GM20000 (cell line): Measurements from ENCODE around the gene SLC3A2.

Experiments used
- DNase-seq: peaks from one replicate; pipeline ENCODE4 v3.0.0; 2012; ENCODE audit warnings: low spot score
- TF ChIP-seq, protein P1 (sequence below): IDR thresholded peaks from 2 replicates; pipeline ENCODE4 v1.5.1; 2012; ENCODE audit warnings: mild to moderate bottlenecking, control low read depth; ENCODE audit errors: extremely low read depth, missing control alignments

Gene SLC3A2

DNA sequence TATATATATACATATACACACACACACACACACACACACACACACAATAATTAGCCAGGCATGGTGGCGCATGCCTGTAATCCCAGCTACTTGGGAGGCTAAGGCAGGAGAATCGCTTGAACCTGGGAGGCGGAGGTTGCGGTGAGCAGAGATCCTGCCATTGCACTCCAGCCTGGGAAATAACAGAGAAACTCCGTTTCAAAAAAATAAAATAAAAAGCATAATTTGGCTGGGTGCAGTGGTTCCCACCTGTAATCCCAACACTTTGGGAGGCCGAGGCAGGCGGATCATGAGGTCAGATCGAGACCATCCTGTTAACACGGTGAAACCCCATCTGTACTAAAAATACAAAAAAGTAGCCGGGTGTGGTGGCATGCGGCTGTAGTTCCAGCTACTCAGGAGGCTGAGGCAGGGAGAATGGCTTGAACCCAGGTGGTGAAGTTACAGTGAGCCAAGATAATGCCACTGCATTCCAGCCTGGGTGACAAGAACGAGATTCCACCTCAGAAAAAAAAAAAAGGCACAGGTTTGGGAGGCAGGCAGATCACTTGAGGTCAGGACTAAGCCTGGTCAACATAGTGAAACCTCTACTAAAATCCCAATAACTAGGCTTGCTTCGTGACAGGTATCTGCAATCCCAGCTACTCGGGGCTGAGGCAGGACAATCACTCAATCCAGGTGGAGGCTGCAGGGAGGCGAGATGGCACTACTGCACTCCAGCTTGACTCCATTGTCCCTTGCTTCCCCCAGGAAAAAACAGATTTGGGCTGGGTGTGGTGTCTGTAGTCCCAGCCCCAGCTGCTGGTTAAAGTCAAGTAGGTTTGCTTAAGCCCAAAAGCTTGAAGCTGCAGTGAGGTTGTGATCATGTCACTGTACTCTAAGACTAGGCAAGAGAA, 29.5 kb upstream of the SLC3A2 start:
- no peak for DNase-seq
- TF ChIP-seq, protein P1, sequence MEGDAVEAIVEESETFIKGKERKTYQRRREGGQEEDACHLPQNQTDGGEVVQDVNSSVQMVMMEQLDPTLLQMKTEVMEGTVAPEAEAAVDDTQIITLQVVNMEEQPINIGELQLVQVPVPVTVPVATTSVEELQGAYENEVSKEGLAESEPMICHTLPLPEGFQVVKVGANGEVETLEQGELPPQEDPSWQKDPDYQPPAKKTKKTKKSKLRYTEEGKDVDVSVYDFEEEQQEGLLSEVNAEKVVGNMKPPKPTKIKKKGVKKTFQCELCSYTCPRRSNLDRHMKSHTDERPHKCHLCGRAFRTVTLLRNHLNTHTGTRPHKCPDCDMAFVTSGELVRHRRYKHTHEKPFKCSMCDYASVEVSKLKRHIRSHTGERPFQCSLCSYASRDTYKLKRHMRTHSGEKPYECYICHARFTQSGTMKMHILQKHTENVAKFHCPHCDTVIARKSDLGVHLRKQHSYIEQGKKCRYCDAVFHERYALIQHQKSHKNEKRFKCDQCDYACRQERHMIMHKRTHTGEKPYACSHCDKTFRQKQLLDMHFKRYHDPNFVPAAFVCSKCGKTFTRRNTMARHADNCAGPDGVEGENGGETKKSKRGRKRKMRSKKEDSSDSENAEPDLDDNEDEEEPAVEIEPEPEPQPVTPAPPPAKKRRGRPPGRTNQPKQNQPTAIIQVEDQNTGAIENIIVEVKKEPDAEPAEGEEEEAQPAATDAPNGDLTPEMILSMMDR: no peak

DNA sequence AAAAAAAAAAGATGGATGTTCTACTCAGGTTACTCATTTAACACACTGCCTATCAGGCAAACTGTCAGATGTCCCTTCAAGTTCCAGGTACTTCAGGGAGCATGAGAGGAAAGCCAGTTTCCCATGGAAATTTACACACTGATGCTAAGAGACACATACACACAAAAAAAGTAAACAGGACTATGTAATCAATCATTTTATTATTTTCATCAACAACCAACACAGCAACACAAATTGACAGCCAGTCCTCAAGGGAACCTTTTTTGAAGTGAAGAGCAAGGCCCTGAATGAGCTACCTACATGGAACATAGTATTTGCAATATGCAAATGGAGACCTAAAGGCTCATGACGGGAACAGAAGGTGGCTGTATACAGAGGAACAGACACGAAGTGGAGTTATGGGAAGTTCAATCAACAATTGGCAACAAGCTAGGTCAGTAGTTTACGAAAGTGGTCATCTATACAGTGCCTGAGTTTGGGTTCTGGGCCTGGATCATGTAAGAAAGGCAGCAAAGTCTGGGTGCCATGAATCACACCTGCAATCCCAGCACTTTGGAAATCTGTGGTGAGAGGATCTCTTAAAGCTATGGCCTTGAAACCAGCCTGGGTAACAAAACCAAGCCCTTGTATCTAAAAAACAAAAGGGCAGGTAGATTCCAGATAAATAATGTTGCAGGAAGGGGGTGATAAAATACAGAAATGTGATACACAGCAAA, 28.7 kb upstream of the SLC3A2 start:
- TF ChIP-seq, protein P1: no peak
- DNase-seq: no peak

DNA sequence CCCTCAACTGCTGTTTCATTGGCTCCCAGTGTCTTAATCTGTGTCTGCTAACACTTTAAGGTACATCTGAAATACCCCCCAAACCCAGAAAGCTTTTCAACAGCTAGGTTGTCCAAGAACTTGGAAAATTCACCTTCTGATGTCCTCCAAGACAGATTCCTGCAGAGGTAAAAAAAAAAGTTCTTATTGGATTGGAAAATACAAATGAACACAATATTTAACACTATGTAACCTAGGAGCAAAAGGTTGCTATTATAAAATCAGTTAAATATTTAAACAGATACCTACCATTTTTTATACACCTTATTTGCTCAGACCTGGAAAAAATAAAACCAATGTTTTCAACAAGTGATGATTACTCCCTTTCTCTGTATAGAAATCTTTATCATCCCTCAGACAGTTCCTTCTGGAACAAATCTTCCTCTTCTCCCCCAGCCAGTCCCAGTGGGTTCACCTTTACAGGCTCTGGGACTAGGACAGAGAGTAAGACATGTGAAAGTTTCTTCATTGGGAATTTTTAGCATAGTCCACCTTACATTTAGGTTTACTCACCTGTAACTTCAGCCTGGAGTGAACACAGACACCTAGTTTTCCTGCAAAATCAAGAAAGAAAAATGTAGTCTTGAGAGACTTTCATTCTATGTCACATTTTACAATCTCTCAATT, 28.0 kb upstream of the SLC3A2 start:
- TF ChIP-seq, protein P1: no peak
- DNase-seq: no peak

DNA sequence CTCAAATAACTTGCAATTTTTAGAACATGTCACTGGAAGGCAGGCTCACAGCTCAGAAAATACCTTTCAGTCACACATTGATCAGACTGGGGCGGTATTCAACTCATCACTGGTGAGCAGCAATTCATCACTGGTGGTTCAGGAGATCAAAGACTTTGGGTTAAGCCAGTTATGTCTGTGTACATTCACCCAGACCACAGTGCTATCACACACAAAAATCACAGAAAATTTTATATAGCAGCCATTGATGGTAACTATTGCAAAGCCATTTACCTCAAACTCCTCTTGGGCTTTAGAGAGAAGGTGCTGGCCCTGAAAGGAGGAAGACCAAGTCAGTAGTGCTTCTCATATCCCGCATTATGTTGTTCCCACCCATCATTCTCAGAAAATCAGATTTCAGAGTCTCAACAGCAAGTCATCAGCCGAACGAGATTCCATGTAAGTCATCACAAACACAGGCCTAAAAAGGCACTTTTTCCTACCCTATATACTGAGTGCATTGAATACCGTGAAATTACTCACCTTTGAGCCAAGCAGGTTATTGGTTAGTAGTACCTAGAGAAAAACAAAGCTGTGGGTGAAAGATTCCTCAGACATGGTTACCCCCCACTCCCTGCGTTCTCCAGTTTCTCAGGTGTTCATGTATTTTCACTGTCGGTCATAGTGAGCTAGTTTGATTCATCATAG, 27.3 kb upstream of the SLC3A2 start:
- DNase-seq: no peak
- TF ChIP-seq, protein P1: no peak

DNA sequence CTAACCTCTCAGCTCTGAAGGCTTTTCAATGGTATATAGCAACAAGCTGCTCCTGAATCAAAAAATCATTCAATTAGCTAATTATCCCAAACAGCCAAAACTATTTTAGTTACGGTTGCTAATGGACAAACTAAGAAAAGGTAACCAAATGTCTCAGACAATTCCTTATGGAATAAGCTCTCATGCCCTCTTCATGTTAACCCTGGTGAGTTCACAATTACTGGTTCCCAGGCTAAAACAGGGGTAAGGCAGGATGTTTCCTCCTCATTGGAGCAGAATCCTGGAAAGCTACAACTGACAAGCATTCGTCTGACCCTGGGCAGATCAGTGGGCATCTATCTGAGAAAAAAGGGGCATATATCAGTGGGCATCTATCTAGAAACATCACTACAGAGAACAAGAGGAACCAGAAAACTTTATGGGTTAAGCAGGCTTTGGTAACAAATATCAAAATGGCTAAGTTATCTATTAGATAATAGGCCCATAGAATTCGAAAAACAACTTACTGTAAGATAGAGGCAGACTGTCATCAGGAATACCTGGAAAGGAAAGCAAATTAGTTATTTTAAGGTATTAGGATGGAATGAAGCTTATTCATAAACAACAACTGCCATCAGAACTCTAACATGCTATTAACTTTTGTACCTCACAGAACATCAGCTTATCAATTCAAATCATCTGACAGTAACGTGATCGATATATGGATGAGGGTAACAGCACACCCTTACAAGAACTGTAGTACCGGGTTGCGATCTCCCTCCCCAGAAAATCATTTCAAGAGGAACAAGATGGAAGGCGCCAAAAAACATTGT, 26.5 kb upstream of the SLC3A2 start:
- DNase-seq: no peak
- TF ChIP-seq, protein P1: no peak

DNA sequence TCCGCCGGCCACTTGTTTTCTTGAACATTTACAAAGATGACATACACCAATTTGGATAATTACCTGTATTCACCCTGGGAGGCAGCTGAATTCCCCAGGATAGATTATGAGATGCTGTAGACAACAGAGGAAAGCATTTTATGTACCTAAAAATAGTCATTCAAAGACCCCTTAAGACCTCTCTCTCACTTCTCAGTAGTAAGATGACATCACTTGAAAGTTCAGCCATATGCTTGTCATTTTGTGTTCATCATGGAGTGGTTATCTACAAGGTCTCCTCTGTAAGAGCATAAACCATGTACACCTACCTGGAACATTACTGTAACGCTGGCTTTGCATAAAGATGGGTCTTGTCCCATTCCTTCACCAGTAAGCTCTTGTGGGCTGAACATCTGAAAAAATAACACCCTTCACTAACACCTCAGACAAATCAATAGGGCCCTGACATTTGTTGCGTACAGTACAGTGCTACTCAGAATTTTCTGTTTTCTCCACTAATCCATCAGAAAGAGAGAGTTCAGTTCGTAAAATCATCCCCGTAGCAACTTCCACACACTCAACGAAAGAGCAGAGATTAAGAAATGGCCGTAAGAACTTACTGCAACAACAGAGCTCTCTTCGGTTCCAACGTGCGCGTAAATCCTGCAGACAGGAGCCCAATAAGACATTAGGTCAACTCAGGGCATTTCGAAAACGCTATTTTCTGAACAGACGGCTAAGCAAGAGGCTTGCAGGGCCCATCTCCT, 25.7 kb upstream of the SLC3A2 start:
- TF ChIP-seq, protein P1: no peak
- DNase-seq: no peak
